NCI-H748 treated with DMSO at 0.1 percent for 48 hours (cell line): ENCODE data around the gene FBXO10.
A peak's percentile ranks its signal among the peaks of the same experiment; 100 is the strongest.
"Not testable (repeated sequence)": the region's sequence is repeated elsewhere in the genome, so short reads cannot be mapped to it uniquely, and the experiment has no call there.

Source experiments
- DNase-seq: peaks from one replicate; lab custom pipeline; 2025; lab: John Stamatoyannopoulos, UW

FBXO10 gene

DNA sequence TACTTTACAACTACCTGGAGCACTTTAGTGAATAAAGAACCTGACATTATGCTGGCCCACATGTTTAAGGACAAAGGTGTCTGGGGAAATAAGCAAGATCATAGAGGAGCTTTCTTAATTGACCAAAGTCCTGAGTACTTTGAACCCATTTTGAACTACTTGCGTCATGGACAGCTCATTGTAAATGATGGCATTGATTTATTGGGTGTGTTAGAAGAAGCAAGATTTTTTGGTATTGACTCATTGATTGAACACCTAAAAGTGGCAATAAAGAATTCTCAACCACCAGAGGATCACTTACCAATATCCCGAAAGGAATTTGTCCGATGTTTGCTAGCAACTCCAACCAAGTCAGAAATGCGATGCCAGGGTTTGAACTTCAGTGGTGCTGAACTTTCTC is 98.7 kb downstream of the FBXO10 start:
- not testable (repeated sequence) for DNase-seq

DNA sequence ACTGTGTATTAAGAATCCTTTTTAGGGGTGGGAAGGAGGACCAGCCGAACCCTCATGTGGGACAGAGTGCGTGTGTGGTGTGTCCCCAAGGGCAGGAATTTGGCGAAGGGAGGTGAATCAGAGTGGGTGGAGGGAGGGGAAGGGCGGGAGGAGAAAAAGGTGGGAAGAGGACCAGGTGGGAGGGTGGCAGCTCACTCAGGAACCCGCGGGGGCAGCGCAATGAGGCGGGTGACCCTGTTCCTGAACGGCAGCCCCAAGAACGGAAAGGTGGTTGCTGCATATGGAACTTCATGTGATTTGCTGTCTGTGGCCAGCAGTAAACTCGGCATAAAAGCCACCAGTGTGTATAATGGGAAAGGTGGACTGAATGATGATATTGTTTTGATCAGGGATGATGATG is 99.2 kb downstream of the FBXO10 start:
- no peak for DNase-seq

DNA sequence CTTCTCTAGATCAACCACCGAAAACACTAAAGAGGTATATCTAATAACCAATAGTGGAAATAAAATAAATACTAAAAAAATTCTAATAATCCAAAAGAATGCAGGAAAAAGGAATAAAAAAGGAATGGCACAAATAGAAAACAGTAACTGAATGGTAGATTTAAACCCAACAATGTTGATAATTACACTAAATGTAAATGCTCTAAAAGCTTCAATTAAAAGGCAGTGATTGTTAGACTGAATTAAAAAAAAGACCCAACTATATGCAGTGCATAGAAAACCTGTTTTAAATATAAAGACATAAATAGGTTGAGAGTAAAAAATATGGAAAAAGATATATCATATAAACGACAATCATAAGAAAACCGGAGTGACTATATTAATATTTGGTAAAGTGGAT is 101.7 kb downstream of the FBXO10 start:
- DNase-seq, result no peak

DNA sequence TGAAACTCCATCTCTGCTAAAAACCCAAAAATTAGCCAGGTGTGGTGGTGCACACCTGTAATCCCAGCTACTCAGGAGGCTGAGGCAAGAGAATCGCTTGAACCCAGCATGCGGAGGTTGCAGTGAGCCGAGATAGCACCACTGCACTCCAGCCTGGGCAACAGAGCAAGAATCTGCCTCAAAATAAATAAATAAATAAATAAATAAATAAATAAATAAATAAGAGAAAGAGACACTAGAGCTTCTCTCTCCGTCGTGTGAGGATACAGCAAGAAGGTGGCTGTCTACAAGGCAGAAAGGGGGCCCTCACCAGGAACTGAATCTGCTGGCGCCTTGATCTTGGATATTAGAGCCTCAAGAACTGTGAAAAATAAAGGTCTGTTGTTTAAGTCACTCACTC is 102.2 kb downstream of the FBXO10 start:
- DNase-seq, result not testable (repeated sequence)

DNA sequence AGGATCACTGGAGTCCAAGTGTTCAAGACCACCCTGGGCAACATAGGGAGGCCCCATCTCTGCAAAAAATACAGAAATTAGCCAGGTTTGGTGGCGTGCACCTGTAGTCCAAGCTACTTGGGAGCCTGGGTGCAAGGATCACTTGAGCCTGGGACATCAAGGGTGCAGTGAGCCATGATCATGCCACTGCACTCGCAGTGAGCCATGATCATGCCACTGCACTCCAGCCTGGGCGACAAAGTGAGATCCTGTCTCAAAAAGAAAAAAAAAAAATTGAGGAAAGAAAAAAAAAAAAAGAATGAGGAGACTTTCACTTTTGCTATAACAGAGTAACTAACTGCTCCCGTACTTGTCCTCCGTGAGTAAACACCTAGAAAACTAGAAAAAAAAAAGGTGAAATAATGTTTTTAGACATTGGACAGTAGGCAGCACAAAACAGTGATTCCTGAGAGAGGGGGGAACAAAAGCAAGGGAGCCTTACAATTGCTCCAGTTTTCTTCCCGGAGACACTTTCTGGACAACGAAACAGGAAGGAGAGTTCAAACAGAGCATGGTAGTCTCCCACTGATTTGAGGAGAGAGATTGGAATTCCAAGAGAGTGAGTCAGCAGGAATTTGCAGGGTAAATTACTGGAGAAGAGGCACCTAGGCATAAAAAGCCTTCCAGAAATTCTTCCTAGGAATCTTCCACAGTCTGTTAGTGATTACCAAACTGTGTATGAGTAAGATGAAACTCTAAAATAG is 104.1 kb downstream of the FBXO10 start:
- no peak for DNase-seq

DNA sequence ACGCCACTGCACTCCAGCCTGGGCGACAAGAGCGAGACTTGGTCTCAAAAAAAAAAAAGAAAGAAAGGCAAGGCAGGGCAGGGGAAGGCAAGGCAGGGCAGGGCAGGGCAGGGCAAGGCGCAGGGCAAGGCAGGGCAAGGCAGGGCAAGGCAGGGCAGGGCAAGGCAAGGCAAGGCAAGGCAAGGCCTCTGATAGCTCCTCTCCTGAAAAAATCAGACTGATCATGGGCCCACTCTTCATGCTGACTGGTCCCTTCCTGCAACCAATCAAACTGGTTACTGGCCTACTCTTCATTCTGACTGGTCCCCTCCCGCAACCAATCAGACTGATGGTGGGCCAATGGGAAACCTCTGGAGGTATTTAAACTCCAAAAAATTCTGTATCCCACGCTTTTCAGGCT is 107.6 kb downstream of the FBXO10 start:
- no peak for DNase-seq

DNA sequence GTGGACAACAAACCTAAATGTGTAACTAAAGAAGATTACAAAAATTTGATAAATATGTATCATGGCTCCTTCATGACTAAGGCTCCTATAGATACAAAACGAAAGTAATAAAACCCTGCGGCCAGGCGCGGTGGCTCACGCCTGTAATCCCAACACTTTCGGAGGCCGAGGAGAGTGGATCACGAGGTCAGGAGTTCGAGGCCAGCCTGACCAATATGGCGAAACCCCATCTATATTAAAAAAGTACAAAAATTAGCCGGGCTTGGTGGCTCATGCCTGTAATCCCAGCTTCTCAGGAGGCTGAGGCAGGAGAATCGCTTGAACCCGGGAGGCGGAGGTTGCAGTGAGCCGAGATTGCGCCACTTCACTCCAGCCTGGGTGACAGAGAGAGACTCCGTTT is 108.7 kb downstream of the FBXO10 start:
- not testable (repeated sequence) for DNase-seq

DNA sequence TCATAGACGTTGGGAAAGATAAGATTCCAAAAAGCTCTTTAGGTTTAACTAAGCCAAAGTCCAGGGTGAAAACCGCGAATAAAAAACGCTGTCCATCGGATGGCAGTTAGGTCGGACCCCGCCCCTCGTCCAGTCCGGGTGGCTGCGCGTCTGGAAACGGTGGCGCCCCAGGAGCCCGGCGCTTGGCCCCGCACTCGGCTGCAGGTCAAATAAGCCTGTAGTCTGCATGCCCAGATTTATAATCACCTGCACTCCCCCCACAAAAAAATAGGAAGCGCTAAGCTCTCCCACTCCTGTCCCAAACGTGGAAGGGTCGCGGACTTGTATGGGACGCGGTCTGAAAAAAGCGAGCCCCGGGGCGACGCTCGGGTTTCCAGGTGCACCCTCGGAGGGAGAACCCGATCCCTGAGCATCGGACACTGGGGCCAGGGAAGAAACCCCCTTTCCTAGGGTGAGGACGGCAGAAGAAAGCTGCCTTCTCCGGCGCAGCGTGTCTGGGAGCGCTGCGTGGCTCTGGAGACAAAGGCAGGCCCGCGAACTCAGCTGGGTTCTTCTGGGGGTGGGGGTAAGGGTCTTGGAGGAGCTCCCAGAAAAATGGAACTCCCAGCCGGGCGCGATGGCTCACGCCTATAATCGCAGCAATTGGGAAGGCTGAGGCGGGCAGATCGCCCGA is 110.0 kb downstream of the FBXO10 start:
- DNase-seq, result no peak

DNA sequence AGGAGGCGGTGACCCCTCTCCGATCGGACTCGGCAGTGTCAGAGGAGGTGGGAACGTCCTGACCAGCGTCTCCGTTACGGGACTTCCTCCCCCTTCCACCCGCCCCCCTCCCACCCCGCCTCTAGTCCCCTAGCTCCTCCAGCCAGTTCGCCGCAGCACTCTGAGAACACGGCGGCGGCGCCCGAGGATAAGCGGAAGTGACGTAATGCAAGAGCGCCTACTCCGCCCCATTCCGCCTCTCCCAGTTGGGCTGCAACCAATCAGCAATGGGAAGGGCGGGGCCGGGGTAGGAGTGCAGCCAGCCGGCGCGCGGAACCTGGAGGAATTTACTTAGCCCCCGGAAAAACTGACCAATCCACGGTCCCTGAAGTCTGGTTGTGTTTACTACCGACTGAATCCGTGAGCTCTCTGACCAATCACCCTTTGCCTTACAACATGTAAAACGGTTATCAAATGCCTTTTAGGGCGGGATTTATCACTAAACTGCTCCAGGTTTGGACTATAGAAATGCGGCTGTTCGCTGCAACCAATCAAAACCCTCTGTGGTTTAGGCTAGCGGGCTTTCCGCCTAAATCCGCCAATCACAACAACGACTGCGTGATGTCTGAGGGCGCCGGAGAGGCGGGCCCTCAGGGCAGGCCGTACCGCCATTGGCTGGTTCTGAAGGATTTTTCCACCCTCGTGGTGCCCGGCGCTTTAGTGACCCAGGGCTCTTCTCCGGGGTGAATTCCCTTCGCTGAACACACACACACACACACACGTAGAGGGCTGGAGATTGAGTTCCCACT is 110.7 kb downstream of the FBXO10 start, which contains the start of gene ZBTB5:
Gene ZBTB5, minus strand, starts transcription at position 202 of the 788 bp plus-strand sequence. CDS start 22,899 bp downstream, outside the sequence.
- DNase-seq, result peak; percentile 99

DNA sequence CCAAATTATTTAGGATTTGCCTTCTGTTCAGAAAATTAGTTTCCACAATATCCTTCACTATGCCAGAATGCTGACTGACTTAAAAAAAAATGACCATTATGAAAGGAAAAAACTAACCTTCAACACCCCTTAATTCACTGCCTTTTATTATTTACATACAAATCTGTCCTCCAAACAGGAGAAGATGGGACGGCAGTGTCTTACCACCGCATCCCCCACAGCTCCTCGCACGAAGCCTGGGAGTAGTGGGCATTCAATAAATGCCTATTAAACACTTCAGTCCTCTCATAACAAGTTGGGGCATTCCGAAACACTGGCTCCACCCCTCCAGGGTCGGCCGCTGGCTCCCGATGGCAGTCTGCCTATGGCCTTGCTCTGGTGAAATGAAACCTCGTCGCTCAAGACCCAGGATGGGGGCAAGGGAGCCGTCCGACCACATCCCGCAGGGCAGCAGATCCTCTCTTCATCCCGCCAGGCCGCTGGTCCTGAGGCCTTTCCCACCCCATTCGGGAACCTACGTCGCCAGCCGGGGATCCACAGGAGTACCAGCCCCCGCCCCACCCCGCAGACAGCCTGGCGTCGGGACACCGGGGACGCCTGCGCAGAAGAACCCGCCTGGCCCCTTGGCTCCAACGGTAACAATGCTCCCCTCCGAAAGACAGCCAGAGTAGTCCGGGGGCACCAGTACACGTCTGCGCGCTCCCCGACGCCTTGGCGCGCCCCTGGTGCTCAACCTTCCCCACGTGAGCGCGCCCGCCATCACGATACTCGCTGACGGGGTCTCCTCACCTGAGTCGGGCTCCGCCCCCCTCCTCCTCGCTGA is 111.5 kb downstream of the FBXO10 start:
- peak; percentile 77 for DNase-seq

DNA sequence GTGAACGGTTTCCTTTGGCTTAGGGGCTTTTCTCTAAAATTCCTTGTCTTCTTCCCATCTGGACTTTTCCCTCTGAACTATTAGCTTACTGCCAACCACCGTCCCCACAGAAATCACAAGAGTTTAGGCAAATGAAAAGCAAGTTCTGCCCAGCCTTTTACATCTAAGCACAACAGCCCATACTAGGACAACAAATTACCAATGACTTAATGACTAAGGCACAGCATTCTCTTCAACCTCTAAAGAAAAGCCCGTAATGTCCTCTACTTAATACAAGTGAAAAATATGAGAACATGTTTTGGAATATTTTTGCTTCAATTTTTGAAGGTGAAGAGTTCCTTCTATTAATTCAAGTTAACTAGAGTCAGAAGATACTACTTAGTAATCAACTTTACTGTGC is 112.2 kb downstream of the FBXO10 start:
- no peak for DNase-seq
